Measurements from ENCODE around the gene PADI2. TPM values are rescaled to one million over a fixed set of nuclear protein-coding genes. Genes with fewer than 3 reads are reported as not detected.
A peak's percentile ranks its signal among the peaks of the same experiment; 100 is the strongest.

Gene PADI2
- polyA plus RNA-seq, 1 donor (not counting 4 experiments of a cell fraction or from before 2014, with no cell fraction given) = 0.13 TPM

- FAIRE-seq (no peak), DNase-seq (ENCODE audit: low read depth, low spot score) (no peak)
- dilution Hi-C loops (cut with MboI; ENCODE audit: extremely low pct_ligation_motif_present, low sequenced_read_pairs) = no loop called here
- Histone ChIP-seq H3K9ac (ENCODE audit: control insufficient read depth, extremely low read depth, insufficient read depth, low read length) (no peak overlapping the region), H3K79me2 (ENCODE audit: control insufficient read depth, insufficient read depth, low read length) (no peaks in the 10 kb centered on the region), H3K4me1 (ENCODE audit: control insufficient read depth, extremely low read depth, insufficient read depth, low read length) (peaks cover 3% of the 10 kb centered on the region), H3K4me2 (ENCODE audit: control insufficient read depth, extremely low read depth, insufficient read depth, low read depth, low read length) (no peak overlapping the region), H3K27me3 (ENCODE audit: control insufficient read depth, extremely low read depth, insufficient read depth, low read length) (no peaks in the 10 kb centered on the region), H3K9me3 (ENCODE audit: control insufficient read depth, low read depth, low read length) (no peaks in the 10 kb centered on the region), H3K4me3 (ENCODE audit: control insufficient read depth in 2 of 3, extremely low read depth in 1 of 3, insufficient read depth in 2 of 3, low read depth in 1 of 3, low read length in 3 of 3) (no peak overlapping the region), H2AFZ (ENCODE audit: control insufficient read depth, low read length) (no peak overlapping the region), H3K9me1 (ENCODE audit: control insufficient read depth, extremely low read depth, insufficient read depth, low read length) (no peaks in the 10 kb centered on the region), H4K20me1 (ENCODE audit: control insufficient read depth, extremely low read depth, insufficient read depth, low read length) (no peaks in the 10 kb centered on the region), H3K27ac (ENCODE audit: control insufficient read depth, insufficient read depth, low read length) (no peak overlapping the region), H3K36me3 (ENCODE audit: control insufficient read depth in 2 of 2, extremely low read depth in 1 of 2, insufficient read depth in 2 of 2, low read length in 2 of 2) (no peaks in the 10 kb centered on the region)
- TF ChIP-seq EZH2 (IDR thresholded peaks at IDR 0.05; ENCODE audit: low read length) = no peak
- no peak for TF ChIP-seq CTCF (optimal IDR thresholded peaks at IDR 0.05 in 1 of 3, IDR thresholded peaks at IDR 0.05 in 1 of 3, conservative IDR thresholded peaks at IDR 0.05 in 1 of 3; ENCODE audit: extremely low read depth in 1 of 3, insufficient read depth in 2 of 3, low read length in 3 of 3)
These were observed 14.8 kb upstream of the PADI2 start for GRCh38 chr1:17134034-17134433.

GRCh38 chr1:17130138-17130635 lies 10.9 kb upstream of the PADI2 start:
- Histone ChIP-seq H3K27ac (ENCODE audit: control insufficient read depth, insufficient read depth, low read length) (no peak overlapping the region), H3K27me3 (ENCODE audit: control insufficient read depth, extremely low read depth, insufficient read depth, low read length) (no peaks in the 10 kb centered on the region), H2AFZ (ENCODE audit: control insufficient read depth, low read length) (no peak overlapping the region), H3K4me2 (ENCODE audit: control insufficient read depth, extremely low read depth, insufficient read depth, low read depth, low read length) (no peak overlapping the region), H3K36me3 (ENCODE audit: control insufficient read depth in 2 of 2, extremely low read depth in 1 of 2, insufficient read depth in 2 of 2, low read length in 2 of 2) (no peaks in the 10 kb centered on the region), H3K9me3 (ENCODE audit: control insufficient read depth, low read depth, low read length) (no peaks in the 10 kb centered on the region), H3K9me1 (ENCODE audit: control insufficient read depth, extremely low read depth, insufficient read depth, low read length) (no peaks in the 10 kb centered on the region), H3K4me3 (ENCODE audit: control insufficient read depth in 2 of 3, extremely low read depth in 1 of 3, insufficient read depth in 2 of 3, low read depth in 1 of 3, low read length in 3 of 3) (no peak overlapping the region), H4K20me1 (ENCODE audit: control insufficient read depth, extremely low read depth, insufficient read depth, low read length) (no peaks in the 10 kb centered on the region), H3K79me2 (ENCODE audit: control insufficient read depth, insufficient read depth, low read length) (no peaks in the 10 kb centered on the region), H3K9ac (ENCODE audit: control insufficient read depth, extremely low read depth, insufficient read depth, low read length) (no peak overlapping the region), H3K4me1 (ENCODE audit: control insufficient read depth, extremely low read depth, insufficient read depth, low read length) (peaks cover 27% of the 10 kb centered on the region)
- DNase-seq (ENCODE audit: low read depth, low spot score) (no peak), FAIRE-seq (peak; percentile 73)
- TF ChIP-seq EZH2 (IDR thresholded peaks at IDR 0.05; ENCODE audit: low read length) (no peak), CTCF (optimal IDR thresholded peaks at IDR 0.05 in 1 of 3, IDR thresholded peaks at IDR 0.05 in 1 of 3, conservative IDR thresholded peaks at IDR 0.05 in 1 of 3; ENCODE audit: extremely low read depth in 1 of 3, insufficient read depth in 2 of 3, low read length in 3 of 3) (no peak)
- dilution Hi-C loops (cut with MboI; ENCODE audit: extremely low pct_ligation_motif_present, low sequenced_read_pairs) = no loop called here
